ENCODE results near the gene WDR82. TPM values are rescaled to one million over a fixed set of nuclear protein-coding genes. Genes with fewer than 3 reads are reported as not detected.

The WDR82 gene
- total and polyA plus RNA-seq, 12 donors, result 23.8 to 84.0 (median 54.4) TPM

DNA sequence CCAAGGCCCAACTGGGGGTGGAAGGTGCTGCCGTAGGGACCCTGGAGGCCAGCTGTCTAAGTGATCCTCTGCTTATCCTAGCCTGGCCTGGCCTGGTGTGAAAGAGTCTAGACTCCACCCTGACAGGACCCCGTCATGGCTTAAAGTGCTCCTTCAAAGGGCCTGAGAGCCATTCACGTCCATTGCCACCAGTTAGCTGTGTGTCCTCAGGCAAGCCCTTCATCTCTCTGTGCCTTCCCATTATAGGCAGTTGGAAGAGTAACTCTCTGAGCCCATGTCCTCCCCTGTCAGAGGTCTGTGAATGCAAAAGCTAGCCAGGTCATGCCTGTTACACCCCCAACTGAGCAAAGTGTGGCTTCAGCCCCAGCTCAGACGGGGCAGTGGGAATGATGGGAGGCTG, 28.5 kb upstream of the WDR82 start:
- TF ChIP-seq, protein P1, sequence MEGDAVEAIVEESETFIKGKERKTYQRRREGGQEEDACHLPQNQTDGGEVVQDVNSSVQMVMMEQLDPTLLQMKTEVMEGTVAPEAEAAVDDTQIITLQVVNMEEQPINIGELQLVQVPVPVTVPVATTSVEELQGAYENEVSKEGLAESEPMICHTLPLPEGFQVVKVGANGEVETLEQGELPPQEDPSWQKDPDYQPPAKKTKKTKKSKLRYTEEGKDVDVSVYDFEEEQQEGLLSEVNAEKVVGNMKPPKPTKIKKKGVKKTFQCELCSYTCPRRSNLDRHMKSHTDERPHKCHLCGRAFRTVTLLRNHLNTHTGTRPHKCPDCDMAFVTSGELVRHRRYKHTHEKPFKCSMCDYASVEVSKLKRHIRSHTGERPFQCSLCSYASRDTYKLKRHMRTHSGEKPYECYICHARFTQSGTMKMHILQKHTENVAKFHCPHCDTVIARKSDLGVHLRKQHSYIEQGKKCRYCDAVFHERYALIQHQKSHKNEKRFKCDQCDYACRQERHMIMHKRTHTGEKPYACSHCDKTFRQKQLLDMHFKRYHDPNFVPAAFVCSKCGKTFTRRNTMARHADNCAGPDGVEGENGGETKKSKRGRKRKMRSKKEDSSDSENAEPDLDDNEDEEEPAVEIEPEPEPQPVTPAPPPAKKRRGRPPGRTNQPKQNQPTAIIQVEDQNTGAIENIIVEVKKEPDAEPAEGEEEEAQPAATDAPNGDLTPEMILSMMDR (IDR thresholded peaks at IDR 0.05), result no peak
- TF ChIP-seq POLR2A (IDR thresholded peaks at IDR 0.05), result no peak
- DNase-seq, result no peak
- Histone ChIP-seq H3K27me3 (no peaks in the 10 kb centered on the region), H3K27ac (no peak overlapping the region), H3K4me1 (replicated peaks in 1 of 2) (peaks cover 0 to 6% of the 10 kb centered on the region in 2 donors), H3K4me3 (no peak overlapping the region), H3K36me3 (replicated peaks in 1 of 2) (no peaks in the 10 kb centered on the region), H3K9me3 (replicated peaks in 1 of 3) (no peaks in the 10 kb centered on the region)
- intact Hi-C loops (cut with DNase I), result no loop called here
- 95 to 100% (median 96%) methylated on average over 2 to 4 of the region's 4 CpGs for WGBS, 4 donors

- TF ChIP-seq POLR2A (IDR thresholded peaks at IDR 0.05), result no peak
- TF ChIP-seq, protein P1 (IDR thresholded peaks at IDR 0.05), result no peak
- no peak overlapping the region for H3K27ac ChIP-seq
- peaks cover 0 to 6% of the 10 kb centered on the region in 2 donors for H3K4me1 ChIP-seq (replicated peaks in 1 of 2)
- intact Hi-C loops (cut with DNase I), result no loop called here
- no peak for DNase-seq
- no peaks in the 10 kb centered on the region for H3K27me3 ChIP-seq
- no peaks in the 10 kb centered on the region for H3K9me3 ChIP-seq (replicated peaks in 1 of 3)
- H3K36me3 ChIP-seq (replicated peaks in 1 of 2), result no peaks in the 10 kb centered on the region
- no peak overlapping the region for H3K4me3 ChIP-seq
- 94 to 98% (median 95%) methylated on average over 5 of the region's 5 CpGs for WGBS, 4 donors
These were observed 27.5 kb upstream of the WDR82 start for GRCh38 chr3:52305926-52306325.

- TF ChIP-seq POLR2A (IDR thresholded peaks at IDR 0.05), result no peak
- TF ChIP-seq, protein P1 (IDR thresholded peaks at IDR 0.05), result no peak
- Histone ChIP-seq H3K36me3 (replicated peaks in 1 of 2) (no peaks in the 10 kb centered on the region), H3K4me1 (replicated peaks in 1 of 2) (peaks cover 4 to 23% of the 10 kb centered on the region in 2 donors), H3K27me3 (no peaks in the 10 kb centered on the region), H3K4me3 (no peak overlapping the region), H3K9me3 (replicated peaks in 1 of 3) (no peaks in the 10 kb centered on the region), H3K27ac (no peak overlapping the region)
- WGBS, 4 donors, result 86 to 100% (median 87%) methylated on average over 1 to 2 of the region's 2 CpGs
- no peak for DNase-seq
- intact Hi-C loops (cut with DNase I), result no loop called here
These were observed 25.4 kb upstream of the WDR82 start for GRCh38 chr3:52303811-52304210.

GRCh38 chr3:52302426-52303145, 24.1 kb upstream of the WDR82 start:
- no peaks in the 10 kb centered on the region for H3K9me3 ChIP-seq (replicated peaks in 1 of 3)
- no peak for TF ChIP-seq POLR2A (IDR thresholded peaks at IDR 0.05)
- TF ChIP-seq, protein P1 (IDR thresholded peaks at IDR 0.05), result no peak
- no peak for DNase-seq
- WGBS, 4 donors, result 88 to 94% (median 92%) methylated on average over 7 to 12 of the region's 12 CpGs
- intact Hi-C loops (cut with DNase I), result no loop called here
- no peaks in the 10 kb centered on the region for H3K36me3 ChIP-seq (replicated peaks in 1 of 2)
- H3K27ac ChIP-seq, result no peak overlapping the region
- no peaks in the 10 kb centered on the region for H3K27me3 ChIP-seq
- no peak overlapping the region for H3K4me3 ChIP-seq
- peaks cover 10 to 30% of the 10 kb centered on the region in 2 donors for H3K4me1 ChIP-seq (replicated peaks in 1 of 2)

All from adrenal gland (tissue), 12 donors.